Measurements from ENCODE around the gene HMOX2.

Gene HMOX2

GRCh38 chr16:4463522-4464163 lies 12.6 kb upstream of the HMOX2 start:
- no peak for DNase-seq (ENCODE audit: low read depth in 2 of 2)

GRCh38 chr16:4465977-4466779 lies 10.0 kb upstream of the HMOX2 start:
- peak; percentile 47 to 50 for DNase-seq (ENCODE audit: low read depth in 2 of 2)

DNA sequence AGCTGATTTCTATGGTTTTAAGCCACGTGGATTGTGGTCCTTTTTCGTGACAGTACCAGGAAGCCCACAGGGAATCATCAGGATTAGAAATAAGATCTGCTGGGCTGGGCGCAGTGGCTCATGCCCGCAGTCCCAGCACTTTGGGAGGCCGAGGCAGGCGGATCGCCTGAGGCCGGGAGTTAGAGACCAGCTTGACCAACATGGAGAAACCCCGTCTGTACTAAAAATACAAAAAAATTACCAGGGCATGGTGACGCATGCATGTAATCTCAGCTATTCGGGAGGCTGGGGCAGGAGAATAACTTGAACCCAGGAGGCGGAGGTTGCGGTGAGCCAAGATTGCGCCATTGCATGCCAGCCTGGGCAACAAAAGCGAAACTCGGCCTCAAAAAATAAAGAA lies 8.3 kb upstream of the HMOX2 start:
- no peak for DNase-seq (ENCODE audit: low read depth in 2 of 2)

- no peak for DNase-seq (ENCODE audit: low read depth in 2 of 2)
Measured at GRCh38 chr16:4468972-4469371, 7.2 kb upstream of the HMOX2 start.

GRCh38 chr16:4471869-4472268 lies 4.3 kb upstream of the HMOX2 start:
- DNase-seq (ENCODE audit: low read depth in 2 of 2), result no peak

DNA sequence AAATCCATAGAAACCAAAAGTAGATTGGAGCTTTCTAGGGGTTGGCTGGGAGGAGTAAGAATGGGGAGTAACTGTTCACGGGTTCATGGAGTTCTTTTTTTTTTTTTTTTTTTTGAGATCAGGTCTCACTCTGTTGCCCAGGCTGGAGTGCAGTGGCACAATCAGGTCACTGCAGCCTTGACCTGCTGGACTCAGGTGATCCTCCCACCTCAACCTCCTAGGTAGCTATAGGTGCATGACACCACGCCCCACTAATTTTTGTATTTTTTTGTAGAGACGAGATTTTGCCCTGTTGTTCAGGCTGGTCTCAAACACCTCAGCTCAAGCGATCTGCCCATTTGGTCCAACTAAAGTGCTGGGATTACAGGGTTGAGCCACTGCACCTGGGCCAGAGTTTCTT lies 3.3 kb upstream of the HMOX2 start:
- no peak for DNase-seq (ENCODE audit: low read depth in 2 of 2)

- DNase-seq (ENCODE audit: low read depth in 2 of 2), result peak; percentile 62 to 68
Measured at GRCh38 chr16:4474192-4474961, 1.8 kb upstream of the HMOX2 start, which contains the start of gene NMRAL1. Gene NMRAL1 (minus strand): TSS chr16:4474625. CDS start chr16:4474132, 493 bp downstream.

DNA sequence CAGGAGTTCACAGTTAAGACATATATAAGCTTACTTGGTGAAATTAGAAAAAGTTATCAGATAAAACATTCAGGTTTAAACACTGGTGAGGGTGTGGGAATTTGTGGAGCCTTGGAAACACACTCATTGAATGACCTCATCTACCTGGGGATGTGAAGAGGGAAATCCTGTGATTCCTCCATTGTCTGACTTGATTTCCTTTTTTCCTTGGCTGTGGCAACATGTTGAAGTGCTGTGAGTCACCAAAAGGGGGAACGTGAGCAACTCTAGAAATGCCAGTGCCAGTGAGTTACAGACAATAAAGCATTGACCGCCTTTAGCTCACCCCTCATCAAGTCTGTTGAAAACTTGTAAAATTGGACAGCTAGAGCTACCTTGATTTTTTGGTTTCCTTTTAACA lies 1.8 kb downstream of the HMOX2 start:
- DNase-seq (ENCODE audit: low read depth in 2 of 2), result no peak

DNA sequence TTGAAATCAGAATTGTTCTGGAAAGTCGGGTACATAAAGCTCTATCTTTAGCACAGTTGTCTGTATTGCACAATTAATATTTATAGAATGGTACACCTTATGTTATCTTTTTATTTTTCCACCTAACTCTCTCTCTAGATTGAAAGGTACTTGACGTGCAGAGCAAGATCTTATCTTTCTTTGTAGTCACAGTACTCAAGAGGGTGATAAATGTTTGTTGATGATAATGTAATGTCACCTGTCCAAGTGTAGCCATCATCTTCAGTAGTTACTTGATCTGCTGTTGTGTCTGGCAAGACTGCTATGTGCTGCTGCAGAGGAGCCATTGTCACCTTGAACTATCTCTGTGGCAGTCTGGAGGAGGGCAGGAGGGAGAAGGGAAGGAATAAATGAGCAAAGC lies 5.3 kb downstream of the HMOX2 start:
- DNase-seq (ENCODE audit: low read depth in 2 of 2), result no peak

- no peak for DNase-seq (ENCODE audit: low read depth in 2 of 2)
Measured at GRCh38 chr16:4481963-4482362, 5.8 kb downstream of the HMOX2 start.

DNA sequence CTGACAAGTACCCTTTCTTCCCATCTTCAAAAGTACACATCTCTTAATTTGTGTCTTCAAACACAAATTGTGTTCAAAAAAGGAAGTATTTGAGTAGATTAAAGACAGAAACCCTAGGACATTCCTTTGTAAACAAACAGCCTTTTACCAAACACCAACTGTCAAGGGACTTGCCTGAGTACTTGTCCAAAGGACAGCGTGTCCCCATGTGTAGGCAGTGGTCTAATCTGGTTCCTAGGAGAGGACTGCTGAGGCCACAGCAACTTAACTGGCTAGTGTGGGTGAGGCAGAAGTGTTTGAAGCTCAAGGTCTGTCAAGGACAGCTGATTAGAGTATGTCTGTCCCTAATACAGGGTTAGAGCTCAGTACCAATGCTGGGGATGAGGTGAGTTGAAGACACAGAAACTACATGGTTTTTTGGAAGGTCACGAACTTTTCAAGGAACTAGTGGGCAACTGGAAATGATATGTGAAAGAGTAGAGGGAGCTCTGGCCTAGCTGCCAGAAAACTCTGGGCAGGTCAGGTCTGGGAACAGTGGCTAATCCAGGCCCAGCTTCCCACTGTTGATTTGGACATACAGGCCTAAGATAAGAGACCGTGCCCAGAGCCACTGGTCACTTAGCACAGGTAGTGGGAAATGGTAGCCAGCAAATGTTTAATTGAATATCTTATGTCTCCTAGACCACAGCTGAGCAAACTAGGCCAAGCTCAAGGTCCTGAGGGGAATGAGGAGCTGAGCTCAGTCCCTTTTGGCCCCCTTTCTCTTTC lies 10.1 kb downstream of the HMOX2 start:
- DNase-seq (ENCODE audit: low read depth in 2 of 2), result no peak

GRCh38 chr16:4487955-4488498 lies 11.8 kb downstream of the HMOX2 start:
- DNase-seq (ENCODE audit: low read depth in 2 of 2), result no peak

DNA sequence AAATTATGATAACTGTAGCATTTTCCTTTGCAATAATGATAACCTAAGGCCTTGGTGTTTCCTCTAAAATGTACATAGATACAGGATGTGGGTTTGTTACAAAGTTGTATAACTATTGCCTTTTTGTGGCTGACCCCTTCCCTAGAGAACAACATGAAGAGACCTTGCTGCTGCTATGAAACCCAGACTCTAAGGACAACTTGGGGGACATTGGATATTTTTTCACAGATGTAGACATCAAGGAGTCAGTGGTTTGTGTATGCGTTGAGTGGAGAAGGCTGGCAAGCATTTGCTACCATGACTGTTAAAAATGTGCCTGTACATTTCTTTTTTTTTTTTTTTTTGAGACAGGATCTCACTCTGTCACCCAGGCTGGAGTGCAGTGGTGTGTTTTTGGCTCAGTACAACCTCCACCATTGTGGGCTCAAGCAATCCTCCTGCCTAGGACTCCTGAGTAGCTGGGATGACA lies 12.3 kb downstream of the HMOX2 start:
- no peak for DNase-seq (ENCODE audit: low read depth in 2 of 2)

DNA sequence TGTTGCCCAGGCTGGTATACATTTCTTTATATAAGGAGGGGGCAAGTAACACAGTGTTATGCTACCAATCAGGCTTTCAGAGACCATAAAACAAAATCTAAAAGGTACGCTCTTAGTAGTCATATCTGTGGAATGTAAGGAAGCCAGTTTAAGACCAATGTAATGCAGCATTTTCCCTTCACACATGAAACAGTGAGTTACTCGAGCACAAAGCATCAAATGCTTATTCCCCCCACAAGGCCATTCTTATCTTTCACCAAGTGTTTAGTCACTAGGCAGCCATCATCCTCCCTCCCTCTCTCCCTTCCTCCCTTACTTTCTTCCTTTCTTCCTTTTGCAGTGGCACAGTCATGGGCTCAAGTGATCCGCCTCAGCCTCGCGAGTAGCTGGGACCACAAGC lies 12.8 kb downstream of the HMOX2 start:
- DNase-seq (ENCODE audit: low read depth in 2 of 2), result no peak

- no peak for DNase-seq (ENCODE audit: low read depth in 2 of 2)
Measured at GRCh38 chr16:4491898-4492297, 15.7 kb downstream of the HMOX2 start.

DNA sequence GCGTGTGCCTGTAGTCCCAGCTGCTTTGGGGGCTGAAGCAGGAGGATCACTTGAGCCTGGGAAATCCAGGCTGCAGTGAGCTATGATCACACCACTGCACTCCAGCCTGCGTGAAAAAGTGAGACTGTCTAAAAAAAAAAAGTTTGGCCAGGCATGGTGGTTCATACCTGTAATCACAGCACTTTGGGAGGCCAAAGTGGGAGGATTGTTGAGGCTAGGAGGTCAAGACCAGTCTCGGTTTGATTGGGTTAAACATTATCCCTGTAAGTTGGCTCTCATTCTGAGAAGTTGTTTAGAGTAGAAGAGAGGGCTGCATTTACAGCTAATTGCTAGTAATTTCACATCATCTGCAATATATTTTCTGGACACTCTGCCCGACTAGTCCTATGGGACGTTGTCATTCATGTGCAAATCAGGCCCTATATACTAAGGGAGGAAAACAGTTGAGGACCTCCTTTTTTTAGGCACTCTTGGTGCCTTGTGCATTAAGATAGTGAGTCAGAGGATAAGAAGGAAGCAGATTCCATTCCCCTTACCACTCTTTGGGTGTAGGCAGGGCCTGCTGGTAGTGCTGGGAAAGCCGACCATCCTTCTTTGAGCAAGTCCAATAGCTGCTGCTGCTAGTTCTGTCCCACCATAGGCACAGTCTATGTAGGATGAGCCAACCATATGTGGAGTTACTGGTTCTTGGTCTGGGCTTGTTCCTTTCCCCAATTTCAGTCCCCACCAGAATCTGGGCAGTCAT lies 18.7 kb downstream of the HMOX2 start:
- DNase-seq (ENCODE audit: low read depth in 2 of 2), result no peak

- no peak for DNase-seq (ENCODE audit: low read depth in 2 of 2)
Measured at GRCh38 chr16:4495766-4496165, 19.6 kb downstream of the HMOX2 start.

DNA sequence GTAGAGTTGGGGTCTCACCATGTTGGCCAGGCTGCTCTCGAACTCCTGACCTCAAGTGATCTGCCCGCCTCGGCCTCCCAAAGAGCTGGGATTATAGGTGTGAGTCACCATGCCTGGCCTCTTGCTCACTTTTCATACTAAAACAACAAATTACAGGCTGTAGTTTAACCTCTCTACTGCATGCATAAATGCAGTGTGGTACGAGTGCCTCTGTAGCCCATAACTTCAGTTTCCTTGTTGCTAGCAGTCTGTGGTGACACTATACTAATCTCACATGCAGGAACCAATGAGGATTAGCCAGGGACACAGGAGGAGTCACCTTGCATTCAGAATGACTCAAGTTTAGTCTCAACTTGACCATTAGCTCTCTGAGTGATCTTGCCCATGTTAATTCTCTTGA lies 20.1 kb downstream of the HMOX2 start:
- DNase-seq (ENCODE audit: low read depth in 2 of 2), result no peak

DNA sequence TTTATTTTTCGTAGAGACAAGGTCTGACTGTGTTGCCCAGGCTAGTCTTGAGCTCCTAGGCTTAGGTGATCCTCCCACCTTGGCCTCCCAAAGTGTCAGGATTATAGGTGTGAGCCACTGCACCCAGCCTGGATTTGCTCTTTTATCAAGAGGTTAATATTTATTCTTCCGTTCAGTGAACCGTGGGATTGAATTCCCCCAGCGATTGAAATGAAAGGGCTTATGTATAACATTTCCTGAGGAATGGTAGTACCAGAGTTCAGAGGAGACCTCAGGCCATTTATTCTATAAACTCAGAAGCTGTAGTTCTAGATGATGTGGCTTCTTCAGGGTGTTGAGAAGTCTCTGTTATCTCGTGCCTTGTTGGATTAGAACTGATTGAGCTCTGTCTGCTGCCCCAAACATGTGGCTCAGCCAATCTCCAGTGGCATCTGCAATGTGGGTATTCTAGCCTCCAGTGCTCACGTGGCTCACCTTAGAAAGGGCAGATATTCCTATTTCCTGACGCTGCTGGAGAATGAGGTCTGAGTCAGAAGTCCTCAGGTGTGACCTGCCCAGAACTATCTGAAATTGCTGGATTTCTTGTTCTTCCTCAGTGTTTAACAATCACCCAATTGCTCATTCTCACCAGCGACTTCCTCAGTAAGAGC lies 22.5 kb downstream of the HMOX2 start:
- DNase-seq (ENCODE audit: low read depth in 2 of 2), result no peak

DNA sequence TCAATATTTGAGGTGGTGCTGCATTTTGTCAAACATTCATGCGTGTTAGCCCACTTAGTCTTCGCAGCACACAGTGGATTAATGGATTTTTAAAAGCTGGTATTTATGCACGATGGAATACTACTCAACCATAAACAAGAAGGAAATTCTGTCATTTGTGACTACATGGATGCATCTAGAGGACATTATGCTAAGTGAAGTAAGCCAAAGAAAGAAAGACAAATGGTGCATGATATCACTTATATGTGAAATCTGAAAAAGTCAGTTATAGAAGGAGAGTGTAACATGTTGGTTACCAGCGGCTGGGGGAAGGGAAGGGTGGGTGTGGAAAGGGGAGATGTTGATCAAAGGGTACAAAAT lies 23.0 kb downstream of the HMOX2 start:
- DNase-seq (ENCODE audit: low read depth in 2 of 2), result no peak
